ENCODE results near the gene PC.

PC gene

GRCh38 chr11:66976028-66976467, 17.9 kb upstream of the PC start:
- no peak overlapping the region for H3K4me3 ChIP-seq (ENCODE audit: low read length)
- no peaks in the 10 kb centered on the region for H3K36me3 ChIP-seq (ENCODE audit: control insufficient read depth, insufficient read depth, low read length, severe bottlenecking)
- no peaks in the 10 kb centered on the region for H3K27me3 ChIP-seq (replicated peaks; ENCODE audit: control insufficient read depth, insufficient read depth, low read length)
- H3K9me3 ChIP-seq (ENCODE audit: control insufficient read depth, low read length), result peaks cover 12% of the 10 kb centered on the region
- H3K9ac ChIP-seq (ENCODE audit: low read length), result no peak overlapping the region
- H3K4me1 ChIP-seq (ENCODE audit: control insufficient read depth, insufficient read depth, low read length), result peaks cover 23% of the 10 kb centered on the region
- peak; percentile 57 for DNase-seq (ENCODE audit: low read depth)

- Histone ChIP-seq H3K36me3 (ENCODE audit: control insufficient read depth, insufficient read depth, low read length, severe bottlenecking) (no peaks in the 10 kb centered on the region), H3K4me1 (ENCODE audit: control insufficient read depth, insufficient read depth, low read length) (peaks cover 25% of the 10 kb centered on the region), H3K9ac (ENCODE audit: low read length) (no peak overlapping the region)
Measured at GRCh38 chr11:66975405-66976027, 17.3 kb upstream of the PC start.

GRCh38 chr11:66974724-66975404, 16.7 kb upstream of the PC start, which contains the start of gene C11orf86:
TSS of gene C11orf86 (plus strand) at chr11:66975304. CDS start at chr11:66975363, 59 bp downstream.
- Histone ChIP-seq H3K9me3 (ENCODE audit: control insufficient read depth, low read length) (peaks cover 12% of the 10 kb centered on the region), H3K36me3 (ENCODE audit: control insufficient read depth, insufficient read depth, low read length, severe bottlenecking) (no peaks in the 10 kb centered on the region), H3K4me1 (ENCODE audit: control insufficient read depth, insufficient read depth, low read length) (peaks cover 31% of the 10 kb centered on the region), H3K4me3 (ENCODE audit: low read length) (no peak within 1 kb of the TSS), H3K9ac (ENCODE audit: low read length) (no peak within 1 kb of the TSS), H3K27me3 (replicated peaks; ENCODE audit: control insufficient read depth, insufficient read depth, low read length) (no peaks in the 10 kb centered on the region)
- no peak for DNase-seq (ENCODE audit: low read depth)

More at GRCh38 chr11:66975405-66976027, 17.3 kb upstream of the PC start:
- Histone ChIP-seq H3K4me3 (ENCODE audit: low read length) (no peak overlapping the region), H3K27me3 (replicated peaks; ENCODE audit: control insufficient read depth, insufficient read depth, low read length) (no peaks in the 10 kb centered on the region), H3K9me3 (ENCODE audit: control insufficient read depth, low read length) (peaks cover 12% of the 10 kb centered on the region)
- DNase-seq (ENCODE audit: low read depth), result no peak

GRCh38 chr11:66973956-66974580, 15.9 kb upstream of the PC start:
- no peaks in the 10 kb centered on the region for H3K36me3 ChIP-seq (ENCODE audit: control insufficient read depth, insufficient read depth, low read length, severe bottlenecking)
- H3K27me3 ChIP-seq (replicated peaks; ENCODE audit: control insufficient read depth, insufficient read depth, low read length), result no peaks in the 10 kb centered on the region
- H3K9ac ChIP-seq (ENCODE audit: low read length), result no peak overlapping the region
- no peak overlapping the region for H3K4me3 ChIP-seq (ENCODE audit: low read length)
- H3K4me1 ChIP-seq (ENCODE audit: control insufficient read depth, insufficient read depth, low read length), result peaks cover 37% of the 10 kb centered on the region
- DNase-seq (ENCODE audit: low read depth), result peak; percentile 65
- H3K9me3 ChIP-seq (ENCODE audit: control insufficient read depth, low read length), result peaks cover 4% of the 10 kb centered on the region

GRCh38 chr11:66971488-66971887, 13.3 kb upstream of the PC start:
- Histone ChIP-seq H3K9ac (ENCODE audit: low read length) (peak overlapping the region; percentile 71), H3K36me3 (ENCODE audit: control insufficient read depth, insufficient read depth, low read length, severe bottlenecking) (no peaks in the 10 kb centered on the region), H3K27me3 (replicated peaks; ENCODE audit: control insufficient read depth, insufficient read depth, low read length) (no peaks in the 10 kb centered on the region), H3K4me3 (ENCODE audit: low read length) (peak overlapping the region; percentile 58), H3K4me1 (ENCODE audit: control insufficient read depth, insufficient read depth, low read length) (peaks cover 53% of the 10 kb centered on the region), H3K9me3 (ENCODE audit: control insufficient read depth, low read length) (no peaks in the 10 kb centered on the region)
- DNase-seq (ENCODE audit: low read depth), result peak; percentile 30

- no peaks in the 10 kb centered on the region for H3K27me3 ChIP-seq (replicated peaks; ENCODE audit: control insufficient read depth, insufficient read depth, low read length)
- H3K9me3 ChIP-seq (ENCODE audit: control insufficient read depth, low read length), result no peaks in the 10 kb centered on the region
- H3K36me3 ChIP-seq (ENCODE audit: control insufficient read depth, insufficient read depth, low read length, severe bottlenecking), result no peaks in the 10 kb centered on the region
- H3K4me1 ChIP-seq (ENCODE audit: control insufficient read depth, insufficient read depth, low read length), result peaks cover 53% of the 10 kb centered on the region
- H3K9ac ChIP-seq (ENCODE audit: low read length), result peak overlapping the region; percentile 71
- peak; percentile 98 for DNase-seq (ENCODE audit: low read depth)
- peak overlapping the region; percentile 58 for H3K4me3 ChIP-seq (ENCODE audit: low read length)
Measured at GRCh38 chr11:66970807-66971442, 12.7 kb upstream of the PC start.

GRCh38 chr11:66970371-66970806, 12.2 kb upstream of the PC start:
- peak overlapping the region; percentile 48 for H3K4me3 ChIP-seq (ENCODE audit: low read length)
- peak; percentile 34 for DNase-seq (ENCODE audit: low read depth)
- no peaks in the 10 kb centered on the region for H3K36me3 ChIP-seq (ENCODE audit: control insufficient read depth, insufficient read depth, low read length, severe bottlenecking)
- H3K9ac ChIP-seq (ENCODE audit: low read length), result peak overlapping the region; percentile 70
- H3K9me3 ChIP-seq (ENCODE audit: control insufficient read depth, low read length), result no peaks in the 10 kb centered on the region
- peaks cover 53% of the 10 kb centered on the region for H3K4me1 ChIP-seq (ENCODE audit: control insufficient read depth, insufficient read depth, low read length)
- no peaks in the 10 kb centered on the region for H3K27me3 ChIP-seq (replicated peaks; ENCODE audit: control insufficient read depth, insufficient read depth, low read length)

- peaks cover 58% of the 10 kb centered on the region for H3K4me1 ChIP-seq (ENCODE audit: control insufficient read depth, insufficient read depth, low read length)
- no peak overlapping the region for H3K9ac ChIP-seq (ENCODE audit: low read length)
- no peaks in the 10 kb centered on the region for H3K36me3 ChIP-seq (ENCODE audit: control insufficient read depth, insufficient read depth, low read length, severe bottlenecking)
- DNase-seq (ENCODE audit: low read depth), result peak; percentile 76
- no peaks in the 10 kb centered on the region for H3K27me3 ChIP-seq (replicated peaks; ENCODE audit: control insufficient read depth, insufficient read depth, low read length)
- H3K9me3 ChIP-seq (ENCODE audit: control insufficient read depth, low read length), result no peaks in the 10 kb centered on the region
- H3K4me3 ChIP-seq (ENCODE audit: low read length), result no peak overlapping the region
Measured at GRCh38 chr11:66969584-66970225, 11.5 kb upstream of the PC start.

GRCh38 chr11:66967670-66968425, 9.7 kb upstream of the PC start:
- H3K4me3 ChIP-seq (ENCODE audit: low read length), result no peak overlapping the region
- H3K9me3 ChIP-seq (ENCODE audit: control insufficient read depth, low read length), result no peaks in the 10 kb centered on the region
- no peak overlapping the region for H3K9ac ChIP-seq (ENCODE audit: low read length)
- peak; percentile 54 for DNase-seq (ENCODE audit: low read depth)
- no peaks in the 10 kb centered on the region for H3K27me3 ChIP-seq (replicated peaks; ENCODE audit: control insufficient read depth, insufficient read depth, low read length)
- H3K4me1 ChIP-seq (ENCODE audit: control insufficient read depth, insufficient read depth, low read length), result peaks cover 50% of the 10 kb centered on the region
- no peaks in the 10 kb centered on the region for H3K36me3 ChIP-seq (ENCODE audit: control insufficient read depth, insufficient read depth, low read length, severe bottlenecking)

GRCh38 chr11:66966351-66966750, 8.2 kb upstream of the PC start:
- H3K27me3 ChIP-seq (replicated peaks; ENCODE audit: control insufficient read depth, insufficient read depth, low read length), result no peaks in the 10 kb centered on the region
- no peak overlapping the region for H3K9ac ChIP-seq (ENCODE audit: low read length)
- peaks cover 41% of the 10 kb centered on the region for H3K4me1 ChIP-seq (ENCODE audit: control insufficient read depth, insufficient read depth, low read length)
- no peak overlapping the region for H3K4me3 ChIP-seq (ENCODE audit: low read length)
- no peaks in the 10 kb centered on the region for H3K9me3 ChIP-seq (ENCODE audit: control insufficient read depth, low read length)
- no peak for DNase-seq (ENCODE audit: low read depth)
- H3K36me3 ChIP-seq (ENCODE audit: control insufficient read depth, insufficient read depth, low read length, severe bottlenecking), result no peaks in the 10 kb centered on the region
